GM23338 (cell line): ENCODE data around the gene AMDHD1.

Experiments used
- CTCF ChIP-seq, 2 experiments: fragments of 200-600 bp in 1 of 2; sonication (generic) in 1 of 2; conservative IDR thresholded peaks; 2 replicates each; pipeline versions ENCODE4 v1.5.1 to v1.6.1; 2016 to 2017; ENCODE audit warnings: antibody characterized with exemption in 2 of 2, low read depth in 2 of 2, mild to moderate bottlenecking in 2 of 2, moderate library complexity in 1 of 2
- EZH2 ChIP-seq: fragments of 200-600 bp; sonication (generic); IDR thresholded peaks from one replicate; pipeline ENCODE4 v1.8.0; 2017; ENCODE audit warnings: antibody characterized with exemption, mild to moderate bottlenecking, low read depth; ENCODE audit not compliant: unreplicated experiment
- NANOG ChIP-seq: IDR thresholded peaks from 2 replicates; pipeline ENCODE4 v1.6.1; 2016; ENCODE audit warnings: antibody characterized with exemption, borderline replicate concordance
- POLR2AphosphoS5 ChIP-seq: IDR thresholded peaks from 2 replicates; pipeline ENCODE4 v1.6.1; 2016; ENCODE audit warnings: antibody characterized with exemption, low read depth
- REST ChIP-seq: IDR thresholded peaks from one replicate; pipeline ENCODE4 v1.6.1; 2018; ENCODE audit warnings: antibody characterized with exemption; ENCODE audit not compliant: unreplicated experiment
- STAT1 ChIP-seq: IDR thresholded peaks from one replicate; pipeline ENCODE4 v1.6.1; 2016; ENCODE audit warnings: antibody characterized with exemption; ENCODE audit not compliant: unreplicated experiment

GRCh38 chr12:95951515-95951914 lies 8.4 kb downstream of the AMDHD1 start:
- no peak for TF ChIP-seq STAT1
- no peak for TF ChIP-seq EZH2
- TF ChIP-seq CTCF (conservative IDR thresholded peaks at IDR 0.05; ENCODE audit: low read depth in 2 of 2), result no peak
- TF ChIP-seq POLR2AphosphoS5, result no peak
- TF ChIP-seq NANOG, result no peak
- TF ChIP-seq REST, result no peak
